ENCODE data around the gene METTL27.
"Not testable (repeated sequence)": the region's sequence is repeated elsewhere in the genome, so short reads cannot be mapped to it uniquely, and the experiment has no call there.

METTL27 gene

GRCh38 chr7:73885433-73885974 is 43.2 kb upstream of the METTL27 start:
- no peak overlapping the region for H3K4me3 ChIP-seq (ENCODE audit: low read depth, low read length)
- TF ChIP-seq CTCF (IDR thresholded peaks at IDR 0.05; ENCODE audit: low read depth, low read length, missing control alignments): no peak
- DNase-seq (ENCODE audit: low read depth): no peak

- DNase-seq (ENCODE audit: low read depth); H3K4me3 ChIP-seq (ENCODE audit: low read depth, low read length): not testable (repeated sequence)
Measured at GRCh38 chr7:73884867-73885422, 42.6 kb upstream of the METTL27 start.

- no peak overlapping the region for H3K4me3 ChIP-seq (ENCODE audit: low read depth, low read length)
- no peak for TF ChIP-seq CTCF (IDR thresholded peaks at IDR 0.05; ENCODE audit: low read depth, low read length, missing control alignments)
- DNase-seq (ENCODE audit: low read depth): no peak
Measured at GRCh38 chr7:73882047-73882402, 39.7 kb upstream of the METTL27 start.

GRCh38 chr7:73881352-73882046 is 39.2 kb upstream of the METTL27 start:
- H3K4me3 ChIP-seq (ENCODE audit: low read depth, low read length): no peak overlapping the region
- no peak for DNase-seq (ENCODE audit: low read depth)
- TF ChIP-seq CTCF (IDR thresholded peaks at IDR 0.05; ENCODE audit: low read depth, low read length, missing control alignments): no peak

GRCh38 chr7:73880755-73881328 is 38.5 kb upstream of the METTL27 start:
- no peak overlapping the region for H3K4me3 ChIP-seq (ENCODE audit: low read depth, low read length)
- no peak for DNase-seq (ENCODE audit: low read depth)
- no peak for TF ChIP-seq CTCF (IDR thresholded peaks at IDR 0.05; ENCODE audit: low read depth, low read length, missing control alignments)

GRCh38 chr7:73879977-73880681 is 37.8 kb upstream of the METTL27 start:
- TF ChIP-seq CTCF (IDR thresholded peaks at IDR 0.05; ENCODE audit: low read depth, low read length, missing control alignments): no peak
- no peak for DNase-seq (ENCODE audit: low read depth)
- no peak overlapping the region for H3K4me3 ChIP-seq (ENCODE audit: low read depth, low read length)

GRCh38 chr7:73876973-73877372 is 34.7 kb upstream of the METTL27 start:
- no peak for DNase-seq (ENCODE audit: low read depth)
- H3K4me3 ChIP-seq (ENCODE audit: low read depth, low read length): no peak overlapping the region
- no peak for TF ChIP-seq CTCF (IDR thresholded peaks at IDR 0.05; ENCODE audit: low read depth, low read length, missing control alignments)

All from GM12864 (cell line).